ENCODE results near the gene SH3PXD2B. TPM values are rescaled to one million over a fixed set of nuclear protein-coding genes. Genes with fewer than 3 reads are reported as not detected.
A peak's percentile ranks its signal among the peaks of the same experiment; 100 is the strongest.

Gene SH3PXD2B
- total and polyA plus RNA-seq, 2 of the 4 experiments (the other 2 are of a cell fraction), result 8.2 to 14.4 TPM

DNA sequence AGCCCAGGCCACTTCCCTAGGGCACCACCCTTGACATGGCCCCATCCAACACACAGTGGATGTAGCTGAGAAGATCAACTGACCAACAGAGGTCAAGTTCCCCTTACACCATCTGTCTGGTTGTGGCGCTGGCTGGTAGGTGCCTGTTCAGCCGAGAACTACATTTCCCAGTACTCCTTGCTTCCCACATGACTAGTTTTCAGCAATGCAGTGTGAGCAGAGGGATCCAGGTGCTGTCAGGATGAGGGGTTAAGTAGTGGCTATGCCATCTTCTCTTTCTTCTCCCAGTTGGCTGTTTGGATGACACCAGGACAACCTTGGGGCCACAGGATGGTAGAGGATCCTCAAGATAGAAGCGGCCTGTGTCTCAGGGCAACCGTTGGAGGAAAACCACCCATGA lies 48.6 kb upstream of the SH3PXD2B start:
- Histone ChIP-seq H2AK5ac (ENCODE audit: low read depth, low read length) (no peak overlapping the region), H2AFZ (replicated peaks; ENCODE audit: low read length, poor library complexity) (no peak overlapping the region), H3K23ac (ENCODE audit: low read depth, low read length) (no peak overlapping the region), H2BK15ac (ENCODE audit: low read depth, low read length) (no peak overlapping the region), H2BK5ac (ENCODE audit: low read depth, low read length, poor library complexity, severe bottlenecking) (no peak overlapping the region), H3K9me1 (ENCODE audit: insufficient read depth, low read length) (no peaks in the 10 kb centered on the region), H3K9ac (ENCODE audit: low read depth, low read length) (no peak overlapping the region), H2AK9ac (replicated peaks; ENCODE audit: low read depth, low read length, poor library complexity) (no peak overlapping the region), H3K27me3 (ENCODE audit: control insufficient read depth, insufficient read depth, low read length) (peaks cover 48% of the 10 kb centered on the region), H3K4me1 (ENCODE audit: control insufficient read depth, insufficient read depth, low read length) (no peaks in the 10 kb centered on the region), H4K8ac (ENCODE audit: low read depth in 2 of 2, low read length in 2 of 2) (no peak overlapping the region), H2BK120ac (ENCODE audit: low read depth, low read length) (no peak overlapping the region), H3K9me3 (ENCODE audit: control insufficient read depth, insufficient read depth, low read length) (no peaks in the 10 kb centered on the region), H3K4me2 (ENCODE audit: low read depth, low read length) (no peak overlapping the region), H3K14ac (replicated peaks; ENCODE audit: low read depth, low read length) (no peak overlapping the region), H3K79me1 (ENCODE audit: low read depth in 1 of 2, low read length in 2 of 2) (no peaks in the 10 kb centered on the region), H3K56ac (ENCODE audit: extremely low read depth, insufficient read depth, low read length) (no peak overlapping the region), H4K20me1 (ENCODE audit: insufficient read depth, low read length) (no peaks in the 10 kb centered on the region), H3K4ac (ENCODE audit: low read depth, low read length) (no peak overlapping the region), H3K27ac (ENCODE audit: insufficient read depth, low read length) (no peak overlapping the region), H4K5ac (ENCODE audit: low read depth, low read length) (no peak overlapping the region), H2BK20ac (ENCODE audit: low read depth, low read length) (no peak overlapping the region), H3K36me3 (ENCODE audit: control insufficient read depth, insufficient read depth, low read length) (no peaks in the 10 kb centered on the region), H3K18ac (ENCODE audit: low read depth, low read length) (no peak overlapping the region), H3K4me3 (ENCODE audit: insufficient read depth, low read depth, low read length) (no peak overlapping the region), H4K91ac (ENCODE audit: insufficient read depth, low read depth, low read length) (no peak overlapping the region)
- ATAC-seq (ENCODE audit: low read depth) (no peak), DNase-seq (no peak)
- intact Hi-C loops (cut with micrococcal nuclease), result no loop called here
- in situ Hi-C loops (cut with MboI; ENCODE audit: low sequenced_read_pairs), result no loop called here
- POLR2A ChIA-PET (ENCODE audit: unreplicated experiment), result no interaction called here
- TF ChIP-seq SMC3 (IDR thresholded peaks at IDR 0.05; ENCODE audit: low read depth, low read length) (no peak), MXI1 (IDR thresholded peaks at IDR 0.05; ENCODE audit: borderline replicate concordance, low read depth, low read length) (no peak), RFX5 (IDR thresholded peaks at IDR 0.05; ENCODE audit: low read depth, low read length) (no peak), USF2 (IDR thresholded peaks at IDR 0.05; ENCODE audit: low read depth, low read length) (peak; percentile 30; the same call in 1 of the 2 replicates), MAFK (IDR thresholded peaks at IDR 0.05; ENCODE audit: low read depth, low read length) (no peak), CEBPB (IDR thresholded peaks at IDR 0.05; ENCODE audit: low read depth, low read length) (no peak)
- no CpG with 5 or more reads among the region's 4 CpGs for WGBS, 2 experiments (ENCODE audit: extremely low coverage in 2 of 2, insufficient read length in 1 of 2)
- no TSS peak for BruUV-seq (replicated peaks)
- CTCF ChIA-PET, result no interaction called here
- dilution Hi-C loops (cut with HindIII; ENCODE audit: low sequenced_read_pairs, unreplicated experiment), result no loop called here

Data from IMR-90 (cell line).